H9 (cell line): ENCODE data around the gene SLC33A1. TPM values are rescaled to one million over a fixed set of nuclear protein-coding genes. Genes with fewer than 3 reads are reported as not detected.

Experiments
- DNase-seq: peaks from one replicate; pipeline ENCODE4 v3.0.0-alpha.2; 2017
- H2AFZ ChIP-seq: one replicate; pipeline ENCODE4 v1.6.1; 2013; ENCODE audit warnings: mild to moderate bottlenecking, low read length, control low read depth, moderate library complexity
- H2AK5ac ChIP-seq: 2 replicates; pipeline ENCODE4 v1.6.1; 2013; ENCODE audit warnings: low read length, control low read depth, mixed read lengths; ENCODE audit not compliant: insufficient read length
- H2BK120ac ChIP-seq: one replicate; pipeline ENCODE4 v1.6.1; 2013; ENCODE audit warnings: low read depth, mild to moderate bottlenecking, low read length, control low read depth, inconsistent platforms; ENCODE audit not compliant: poor library complexity, severe bottlenecking
- H2BK12ac ChIP-seq: 2 replicates; pipeline ENCODE4 v1.6.1; 2013; ENCODE audit warnings: low read length, control low read depth, mixed read lengths, low read depth; ENCODE audit not compliant: insufficient read length
- H2BK15ac ChIP-seq: 2 replicates; pipeline ENCODE4 v1.6.1; 2013; ENCODE audit warnings: low read depth, low read length, control low read depth
- H2BK20ac ChIP-seq: one replicate; pipeline ENCODE4 v1.6.1; 2013; ENCODE audit warnings: low read depth, mild to moderate bottlenecking, low read length, control low read depth, inconsistent platforms; ENCODE audit not compliant: poor library complexity, severe bottlenecking
- H2BK5ac ChIP-seq: 2 replicates; pipeline ENCODE4 v1.6.1; 2013; ENCODE audit warnings: low read length, control low read depth, mixed read lengths; ENCODE audit not compliant: insufficient read length
- H3K14ac ChIP-seq: 2 replicates; pipeline ENCODE4 v1.6.1; 2013; ENCODE audit warnings: low read length, control low read depth; ENCODE audit not compliant: insufficient read depth
- H3K18ac ChIP-seq: 2 replicates; pipeline ENCODE4 v1.6.1; 2013; ENCODE audit warnings: low read depth, mild to moderate bottlenecking, mixed read lengths, low read length, control low read depth; ENCODE audit not compliant: insufficient read length
- H3K23ac ChIP-seq: 2 replicates; pipeline ENCODE4 v1.6.1; 2013; ENCODE audit warnings: low read length, control low read depth, mixed read lengths, low read depth; ENCODE audit not compliant: insufficient read length
- H3K23me2 ChIP-seq: 2 replicates; pipeline ENCODE4 v1.6.1; 2013; ENCODE audit warnings: low read depth, mild to moderate bottlenecking, mixed read lengths, low read length, control low read depth; ENCODE audit not compliant: insufficient read length, poor library complexity, severe bottlenecking
- H3K27ac ChIP-seq: 2 replicates; pipeline ENCODE4 v1.5.1; 2013; ENCODE audit warnings: low read length, control low read depth, mixed read lengths, low read depth; ENCODE audit not compliant: insufficient read length
- H3K27me3 ChIP-seq: 2 replicates; pipeline ENCODE4 v1.6.1; 2013; ENCODE audit warnings: low read length, control low read depth, inconsistent platforms; ENCODE audit not compliant: insufficient read depth
- H3K4ac ChIP-seq: 2 replicates; pipeline ENCODE4 v1.6.1; 2013; ENCODE audit warnings: low read depth, mild to moderate bottlenecking, control low read depth, inconsistent platforms, low read length, moderate library complexity
- H3K4me1 ChIP-seq: 2 replicates; pipeline ENCODE4 v1.6.1; 2013; ENCODE audit warnings: low read length, control low read depth, inconsistent platforms; ENCODE audit not compliant: insufficient read depth
- H3K4me2 ChIP-seq: 2 replicates; pipeline ENCODE4 v1.6.1; 2013; ENCODE audit warnings: low read length, control low read depth, mixed read lengths; ENCODE audit not compliant: insufficient read length, insufficient read depth
- H3K56ac ChIP-seq: 2 replicates; pipeline ENCODE4 v1.6.1; 2013; ENCODE audit warnings: low read depth, mild to moderate bottlenecking, mixed read lengths, low read length, control low read depth; ENCODE audit not compliant: insufficient read length
- H3K79me1 ChIP-seq: 2 replicates; pipeline ENCODE4 v1.6.1; 2013; ENCODE audit warnings: low read depth, mild to moderate bottlenecking, moderate library complexity, low read length, control low read depth, inconsistent platforms; ENCODE audit not compliant: insufficient read depth, poor library complexity, severe bottlenecking
- H3K79me2 ChIP-seq: 2 replicates; pipeline ENCODE4 v1.6.1; 2013; ENCODE audit warnings: low read length, control low read depth, inconsistent platforms; ENCODE audit not compliant: insufficient read depth
- H3K9ac ChIP-seq: 2 replicates; pipeline ENCODE4 v1.6.1; 2013; ENCODE audit warnings: low read length, control low read depth, mixed read lengths; ENCODE audit not compliant: insufficient read length; ENCODE audit errors: extremely low read depth
- H3K9me3 ChIP-seq: one replicate; pipeline ENCODE4 v1.6.1; 2013; ENCODE audit warnings: low read depth, low read length, inconsistent platforms; ENCODE audit not compliant: control insufficient read depth
- H3T11ph ChIP-seq: one replicate; pipeline ENCODE4 v1.6.1; 2013; ENCODE audit warnings: mild to moderate bottlenecking, low read length, control low read depth, inconsistent platforms
- H4K20me1 ChIP-seq: one replicate; pipeline ENCODE4 v1.6.1; 2013; ENCODE audit not compliant: control insufficient read depth, insufficient read length, insufficient read depth
- H4K5ac ChIP-seq: 2 replicates; pipeline ENCODE4 v1.6.1; 2013; ENCODE audit warnings: low read depth, mild to moderate bottlenecking, mixed read lengths, low read length, control low read depth; ENCODE audit not compliant: insufficient read length
- H4K8ac ChIP-seq: replicated peaks from 2 replicates; pipeline ENCODE4 v1.6.1; 2013; ENCODE audit warnings: low read length, control low read depth, mixed read lengths, low read depth; ENCODE audit not compliant: insufficient read length
- H4K91ac ChIP-seq: 2 replicates; pipeline ENCODE4 v1.6.1; 2013; ENCODE audit warnings: low read depth, mild to moderate bottlenecking, moderate library complexity, mixed read lengths, low read length, control low read depth; ENCODE audit not compliant: insufficient read length
- H3K27ac Mint-ChIP-seq, 3 experiments: 2 replicates in 2 of 3; 3 replicates in 1 of 3; pipeline ENCODE4 v1.8.0; 2020 to 2021; ENCODE audit warnings: mixed read lengths in 3 of 3, mild to moderate bottlenecking in 1 of 3, moderate library complexity in 1 of 3
- H3K27me3 Mint-ChIP-seq: 2 replicates; pipeline ENCODE4 v1.8.0; 2021; ENCODE audit warnings: low read depth, mild to moderate bottlenecking, moderate library complexity, mixed read lengths
- H3K36me3 Mint-ChIP-seq, 3 experiments: 2 replicates in 2 of 3; 3 replicates in 1 of 3; pipeline ENCODE4 v1.8.0; 2020 to 2021; ENCODE audit warnings: low read depth in 3 of 3, mixed read lengths in 3 of 3; ENCODE audit not compliant: insufficient read depth in 1 of 3
- H3K4me1 Mint-ChIP-seq, 2 experiments: 2 replicates each; pipeline ENCODE4 v1.8.0; 2020; ENCODE audit warnings: mixed read lengths in 2 of 2
- H3K4me3 Mint-ChIP-seq, 2 experiments: 2 replicates in 1 of 2; 3 replicates in 1 of 2; pipeline ENCODE4 v1.8.0; 2020 to 2021; ENCODE audit warnings: mild to moderate bottlenecking in 2 of 2, mixed read lengths in 2 of 2, moderate library complexity in 1 of 2
- H3K9me3 Mint-ChIP-seq, 2 experiments: 2 replicates in 1 of 2; 3 replicates in 1 of 2; pipeline ENCODE4 v1.8.0; 2020; ENCODE audit warnings: mild to moderate bottlenecking in 2 of 2, mixed read lengths in 2 of 2, moderate library complexity in 1 of 2
- total RNA-seq: library from RNA; stranded (reverse); gene quantifications from 2 replicates; pipeline ENCODE4 v1.2.1, GENCODE V29; 2021
- TF ChIP-seq, protein P1 (sequence below): fragments of 200-600 bp; sonication (generic); conservative IDR thresholded peaks from 3 replicates; pipeline ENCODE4 v1.8.0; 2021; ENCODE audit warnings: antibody characterized with exemption, mild to moderate bottlenecking

The SLC33A1 gene
- total RNA-seq, 1 experiment from 2014 or later, result 15.0 TPM

DNA sequence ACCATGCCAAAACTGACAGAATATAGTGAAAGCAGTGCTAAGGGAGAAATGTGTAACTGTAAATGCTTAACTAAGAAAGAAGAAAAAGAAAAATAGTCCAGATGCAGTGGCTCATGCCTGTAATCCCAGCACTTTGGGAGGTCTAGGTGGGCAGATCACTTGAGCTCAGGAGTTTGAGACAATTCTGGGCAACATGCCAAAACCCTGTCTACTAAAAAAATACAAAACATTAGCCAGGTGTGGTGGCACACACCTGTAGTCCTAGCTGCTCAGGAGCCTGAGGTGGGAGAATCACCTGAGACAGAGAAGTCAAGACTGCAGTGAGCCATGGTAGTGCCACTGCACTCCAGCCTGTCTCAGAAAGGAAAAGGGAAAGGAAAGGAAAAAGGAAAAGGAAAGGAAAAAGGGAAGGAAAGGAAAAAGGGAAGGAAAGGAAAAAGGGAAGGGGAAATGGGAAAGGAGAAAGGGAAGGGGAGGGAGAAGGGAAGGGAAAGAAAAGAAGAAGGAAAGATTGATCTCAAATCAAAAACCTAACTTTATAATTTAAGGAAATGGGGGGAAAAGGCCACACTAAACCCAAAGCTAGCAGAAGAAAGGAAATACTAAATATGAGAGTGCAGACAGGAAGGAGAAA is 68.4 kb downstream of the SLC33A1 start:
- H2AFZ ChIP-seq, result no peak overlapping the region

More for the DNA sequence above, 68.4 kb downstream of the SLC33A1 start:
- peak overlapping the region in 2 of 3 experiments; percentile 33 to 51; a peak in 1 of 7 replicates for H3K27ac Mint-ChIP-seq
- H3K4me1 ChIP-seq, result peaks cover 2% of the 10 kb centered on the region; the same call in 1 of the 2 replicates
- H3K4me2 ChIP-seq, result no peak overlapping the region
- H2BK12ac ChIP-seq, result no peak overlapping the region
- DNase-seq, result no peak
- no peak overlapping the region for H3K14ac ChIP-seq
- no peaks in the 10 kb centered on the region for H4K20me1 ChIP-seq
- H4K8ac ChIP-seq, result no peak overlapping the region
- TF ChIP-seq, protein P1, sequence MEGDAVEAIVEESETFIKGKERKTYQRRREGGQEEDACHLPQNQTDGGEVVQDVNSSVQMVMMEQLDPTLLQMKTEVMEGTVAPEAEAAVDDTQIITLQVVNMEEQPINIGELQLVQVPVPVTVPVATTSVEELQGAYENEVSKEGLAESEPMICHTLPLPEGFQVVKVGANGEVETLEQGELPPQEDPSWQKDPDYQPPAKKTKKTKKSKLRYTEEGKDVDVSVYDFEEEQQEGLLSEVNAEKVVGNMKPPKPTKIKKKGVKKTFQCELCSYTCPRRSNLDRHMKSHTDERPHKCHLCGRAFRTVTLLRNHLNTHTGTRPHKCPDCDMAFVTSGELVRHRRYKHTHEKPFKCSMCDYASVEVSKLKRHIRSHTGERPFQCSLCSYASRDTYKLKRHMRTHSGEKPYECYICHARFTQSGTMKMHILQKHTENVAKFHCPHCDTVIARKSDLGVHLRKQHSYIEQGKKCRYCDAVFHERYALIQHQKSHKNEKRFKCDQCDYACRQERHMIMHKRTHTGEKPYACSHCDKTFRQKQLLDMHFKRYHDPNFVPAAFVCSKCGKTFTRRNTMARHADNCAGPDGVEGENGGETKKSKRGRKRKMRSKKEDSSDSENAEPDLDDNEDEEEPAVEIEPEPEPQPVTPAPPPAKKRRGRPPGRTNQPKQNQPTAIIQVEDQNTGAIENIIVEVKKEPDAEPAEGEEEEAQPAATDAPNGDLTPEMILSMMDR, result no peak
- H3K18ac ChIP-seq, result no peak overlapping the region
- H2BK5ac ChIP-seq, result no peak overlapping the region
- H2BK15ac ChIP-seq, result no peak overlapping the region
- H3K79me2 ChIP-seq, result no peaks in the 10 kb centered on the region
- H2BK20ac ChIP-seq, result no peak overlapping the region
- peaks cover 7% of the 10 kb centered on the region in 2 experiments for H3K4me1 Mint-ChIP-seq
- H3K4me3 Mint-ChIP-seq, result no peak overlapping the region
- no peak overlapping the region for H3K23ac ChIP-seq
- no peaks in the 10 kb centered on the region for H3K23me2 ChIP-seq
- no peak overlapping the region for H3T11ph ChIP-seq
- H3K56ac ChIP-seq, result no peak overlapping the region
- H2BK120ac ChIP-seq, result no peak overlapping the region
- no peak overlapping the region for H4K91ac ChIP-seq
- no peak overlapping the region for H3K27ac ChIP-seq
- no peaks in the 10 kb centered on the region for H3K79me1 ChIP-seq
- H3K4ac ChIP-seq, result no peak overlapping the region
- H3K9me3 ChIP-seq, result no peaks in the 10 kb centered on the region
- no peak overlapping the region for H3K9ac ChIP-seq
- H3K27me3 Mint-ChIP-seq, result no peaks in the 10 kb centered on the region
- peaks cover 0 to 6% of the 10 kb centered on the region in 2 experiments; a peak in 3 of 5 replicates for H3K9me3 Mint-ChIP-seq
- H2AK5ac ChIP-seq, result no peak overlapping the region
- H4K5ac ChIP-seq, result no peak overlapping the region
- H3K36me3 Mint-ChIP-seq, result peaks cover 9 to 10% (median 9%) of the 10 kb centered on the region in 3 experiments
- no peaks in the 10 kb centered on the region for H3K27me3 ChIP-seq
